Measurements from ENCODE around the gene OR52M1.

OR52M1 gene

GRCh38 chr11:4544891-4545290 is at the start of gene OR52M1:
Gene OR52M1 (plus strand): TSS chr11:4545191. CDS start chr11:4545191, 0 bp downstream.
- DNase-seq = no peak

GRCh38 chr11:4495487-4495886 is 49.5 kb upstream of the OR52M1 start:
- no peak for DNase-seq

- no peak for DNase-seq
Observed at GRCh38 chr11:4495986-4496385, 49.0 kb upstream of the OR52M1 start.

- no peak for DNase-seq
Observed at GRCh38 chr11:4496557-4497248, 48.3 kb upstream of the OR52M1 start.

- DNase-seq = no peak
Observed at GRCh38 chr11:4508886-4509285, 36.1 kb upstream of the OR52M1 start.

GRCh38 chr11:4511282-4512245 is 33.4 kb upstream of the OR52M1 start:
- no peak for DNase-seq

GRCh38 chr11:4514196-4514595 is 30.8 kb upstream of the OR52M1 start:
- no peak for DNase-seq

- no peak for DNase-seq
Observed at GRCh38 chr11:4522339-4522738, 22.7 kb upstream of the OR52M1 start.

GRCh38 chr11:4522752-4523151 is 22.2 kb upstream of the OR52M1 start:
- DNase-seq = no peak

GRCh38 chr11:4523666-4524065 is 21.3 kb upstream of the OR52M1 start:
- no peak for DNase-seq

- no peak for DNase-seq
Observed at GRCh38 chr11:4527926-4528325, 17.1 kb upstream of the OR52M1 start.

- peak; percentile 46 to 75 for DNase-seq
Observed at GRCh38 chr11:4531686-4532085, 13.3 kb upstream of the OR52M1 start.

- peak; percentile 9 to 35 for DNase-seq
Observed at GRCh38 chr11:4539603-4540219, 5.3 kb upstream of the OR52M1 start.

GRCh38 chr11:4541071-4541470 is 3.9 kb upstream of the OR52M1 start:
- no peak for DNase-seq

- no peak for DNase-seq
Observed at GRCh38 chr11:4543561-4543960, 1.4 kb upstream of the OR52M1 start.

- no peak for DNase-seq
Observed at GRCh38 chr11:4546878-4547277, 1.9 kb downstream of the OR52M1 start.

GRCh38 chr11:4547416-4547815 is 2.4 kb downstream of the OR52M1 start:
- no peak for DNase-seq

- DNase-seq = no peak
Observed at GRCh38 chr11:4551346-4551979, 6.5 kb downstream of the OR52M1 start.

- DNase-seq = no peak
Observed at GRCh38 chr11:4559527-4560440, 14.8 kb downstream of the OR52M1 start.

GRCh38 chr11:4560467-4560866 is 15.5 kb downstream of the OR52M1 start:
- no peak for DNase-seq

GRCh38 chr11:4565371-4565770 is 20.4 kb downstream of the OR52M1 start:
- no peak for DNase-seq

GRCh38 chr11:4569075-4569474 is 24.1 kb downstream of the OR52M1 start:
- DNase-seq = no peak

Measured in SHP77 (cell line).